Activated T-helper 9 cell treated with anti-CD3 and anti-CD28 coated beads, Interleukin-2, amount 50 U/mL, for 16 hours (primary cell): ENCODE measurements around the gene GRID1.

ENCODE experiments used
- DNase-seq: peaks from one replicate; pipeline ENCODE4 v3.0.0-alpha.2; 2020; ENCODE audit warnings: low read depth

GRID1 gene

DNA sequence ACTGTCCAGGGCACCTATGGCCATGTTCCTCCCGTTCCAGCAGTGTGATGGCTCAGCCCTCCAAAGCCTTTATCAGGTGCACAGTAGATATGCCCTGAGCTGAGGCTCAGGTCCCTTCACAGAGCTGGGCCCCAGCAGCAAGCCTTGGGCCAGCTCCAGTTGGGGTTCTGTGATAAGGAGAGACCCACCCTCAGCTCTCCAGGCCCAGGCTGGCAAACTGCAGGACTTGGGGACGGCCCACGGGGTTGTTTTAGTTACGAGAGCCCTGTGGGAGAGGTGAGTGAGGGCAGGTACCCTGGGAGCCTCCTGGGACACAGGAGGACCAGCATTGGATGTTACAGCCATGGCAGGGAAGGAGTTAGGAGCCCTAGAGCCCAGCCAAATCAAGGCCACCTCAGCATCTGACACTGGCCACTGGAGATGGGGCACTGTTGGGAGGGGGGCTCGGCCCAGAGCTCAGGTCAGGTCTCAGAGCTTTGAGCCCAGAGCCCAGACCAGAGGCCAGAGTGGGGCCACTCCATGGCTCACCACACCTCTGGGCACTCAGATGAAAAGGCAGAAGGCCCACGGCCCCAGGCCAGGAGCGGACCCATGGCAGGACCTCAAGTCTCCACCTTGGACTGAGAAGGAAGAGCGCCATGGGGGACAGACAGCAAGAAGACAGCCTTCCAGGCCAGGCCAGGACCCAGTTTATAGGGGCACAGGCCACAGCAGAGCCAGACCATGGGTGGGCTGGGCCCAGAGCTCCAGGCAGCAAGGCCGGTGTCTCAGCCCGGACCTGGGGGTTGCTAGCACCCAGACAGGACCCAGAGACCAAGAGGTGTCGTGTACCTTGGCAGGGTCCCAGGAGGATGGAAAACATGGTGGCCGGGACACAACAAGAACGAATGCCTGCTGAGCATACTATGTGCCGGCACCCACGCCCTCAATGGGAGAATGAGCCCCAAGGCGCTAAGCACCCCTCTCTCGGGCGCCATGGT, 12.8 kb downstream of the GRID1 start:
- DNase-seq: no peak

DNA sequence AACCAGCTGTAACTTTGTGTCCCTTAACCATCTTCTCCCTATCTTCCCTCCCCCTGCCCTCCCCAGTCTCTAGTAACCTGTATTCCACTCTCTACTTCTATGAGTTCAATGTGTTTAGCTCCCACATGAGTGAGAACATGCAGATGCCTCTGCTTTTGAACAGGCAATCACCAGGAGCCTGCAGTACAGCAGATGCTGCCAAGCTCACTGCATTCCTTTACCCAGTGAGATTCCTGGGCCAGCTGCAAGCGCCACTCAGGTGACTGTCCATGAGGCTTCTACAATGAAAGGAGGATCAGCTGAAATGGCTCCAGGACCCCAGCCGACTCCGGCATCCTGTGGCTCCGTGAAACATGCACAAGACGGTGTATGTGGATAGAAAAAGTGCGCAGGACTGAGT, 15.7 kb downstream of the GRID1 start:
- DNase-seq: no peak

DNA sequence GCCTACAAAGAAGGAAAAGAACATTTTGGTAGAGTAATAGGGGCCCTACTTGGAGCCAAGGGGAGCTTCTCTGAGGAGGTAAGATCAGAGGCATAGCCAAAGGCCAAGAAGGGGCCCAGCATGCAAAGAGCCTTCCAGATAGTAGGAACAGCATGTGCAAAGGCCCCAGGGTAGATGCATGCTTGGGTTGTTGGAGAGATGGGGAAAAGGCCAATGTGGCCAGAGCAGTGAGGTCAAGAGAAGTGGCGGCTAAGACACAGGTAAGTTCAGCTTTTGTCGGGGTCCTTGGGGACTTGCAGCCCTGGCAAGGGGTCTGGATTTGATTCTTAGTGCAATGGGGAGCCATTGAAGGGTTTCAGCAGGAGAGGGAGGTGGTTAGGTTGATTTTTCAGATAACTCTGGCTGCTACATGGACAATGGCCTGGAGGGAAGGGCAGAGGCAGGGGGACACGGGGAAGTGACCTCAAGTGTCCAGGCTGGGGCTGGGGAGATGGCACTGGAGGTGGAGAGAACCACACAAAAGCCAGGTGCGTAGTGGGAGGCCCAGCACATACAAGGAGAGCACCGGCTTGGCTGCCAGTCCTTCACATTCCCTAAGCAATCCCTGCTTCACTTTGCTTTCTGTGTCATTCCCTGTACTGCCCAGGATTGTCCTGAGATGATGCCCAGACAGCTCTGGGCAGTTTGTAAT, 16.5 kb downstream of the GRID1 start:
- DNase-seq: no peak

DNA sequence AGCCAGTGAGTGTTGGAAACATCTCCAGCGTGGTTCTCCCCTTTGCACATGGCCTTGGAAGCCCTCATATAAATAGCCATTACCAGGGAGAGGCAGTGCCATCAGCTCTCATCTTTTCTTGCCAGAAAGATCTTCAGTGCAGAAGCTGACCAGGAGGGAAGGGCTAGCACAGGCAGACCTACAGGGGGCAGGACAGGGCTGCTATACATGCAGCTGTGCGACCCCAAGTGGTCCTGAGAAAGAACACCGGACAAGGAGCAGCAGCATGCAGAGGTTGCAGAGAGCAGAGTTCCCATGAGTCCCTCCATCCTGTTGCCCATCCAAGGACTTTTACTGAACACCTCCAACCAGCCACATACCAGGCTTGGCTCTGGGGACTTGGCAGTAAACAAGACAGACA, 17.1 kb downstream of the GRID1 start:
- no peak for DNase-seq

GRCh38 chr10:86348321-86349210, 18.0 kb downstream of the GRID1 start:
- no peak for DNase-seq

- DNase-seq: no peak
These were observed 18.7 kb downstream of the GRID1 start for GRCh38 chr10:86347856-86348255.

- no peak for DNase-seq
These were observed 19.6 kb downstream of the GRID1 start for GRCh38 chr10:86346799-86347665.

DNA sequence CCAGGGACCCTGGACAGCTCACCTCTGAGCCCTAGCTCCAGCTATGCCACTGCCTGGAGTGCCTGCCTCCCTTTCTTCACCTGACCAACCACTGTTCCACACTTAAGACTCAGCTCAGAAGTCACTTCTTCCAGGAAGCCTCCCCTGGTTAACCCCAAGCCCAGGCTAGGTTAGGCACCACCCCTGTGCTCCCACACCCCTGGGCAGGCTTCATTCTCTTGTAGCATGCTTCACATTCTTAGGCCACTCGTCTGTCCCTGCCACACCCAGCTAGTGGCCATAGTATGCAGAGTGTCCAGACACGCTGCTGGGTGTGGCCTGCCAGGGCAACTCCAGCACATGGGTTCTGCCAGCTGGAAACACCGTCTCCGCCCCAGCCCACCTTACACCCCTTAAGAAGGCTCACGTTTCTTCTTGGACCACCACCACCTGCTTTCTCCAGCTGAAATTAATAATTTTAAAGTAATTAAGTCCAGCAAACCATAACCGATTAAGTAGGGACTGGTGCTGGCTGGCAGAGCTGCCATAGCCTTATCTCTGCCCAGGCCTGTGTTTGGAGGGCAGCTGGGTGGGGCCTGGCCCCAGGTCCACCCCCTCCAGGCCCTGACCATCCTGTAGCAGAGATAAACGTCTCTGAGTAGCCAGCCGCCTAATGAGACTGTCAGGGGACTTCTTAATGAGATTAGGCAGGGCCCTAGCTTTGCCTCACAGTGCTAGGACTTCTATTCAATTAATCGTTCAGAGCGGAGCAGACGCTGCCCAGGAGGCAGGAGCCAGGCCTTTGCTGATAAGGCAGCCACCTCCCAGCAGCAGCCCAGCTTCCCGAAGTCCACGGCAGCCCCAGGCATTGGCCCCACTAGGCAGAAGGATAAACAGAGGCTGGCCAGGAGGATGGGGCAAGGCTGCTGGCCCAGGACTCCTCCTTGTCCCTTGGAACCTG, 20.5 kb downstream of the GRID1 start:
- no peak for DNase-seq

DNA sequence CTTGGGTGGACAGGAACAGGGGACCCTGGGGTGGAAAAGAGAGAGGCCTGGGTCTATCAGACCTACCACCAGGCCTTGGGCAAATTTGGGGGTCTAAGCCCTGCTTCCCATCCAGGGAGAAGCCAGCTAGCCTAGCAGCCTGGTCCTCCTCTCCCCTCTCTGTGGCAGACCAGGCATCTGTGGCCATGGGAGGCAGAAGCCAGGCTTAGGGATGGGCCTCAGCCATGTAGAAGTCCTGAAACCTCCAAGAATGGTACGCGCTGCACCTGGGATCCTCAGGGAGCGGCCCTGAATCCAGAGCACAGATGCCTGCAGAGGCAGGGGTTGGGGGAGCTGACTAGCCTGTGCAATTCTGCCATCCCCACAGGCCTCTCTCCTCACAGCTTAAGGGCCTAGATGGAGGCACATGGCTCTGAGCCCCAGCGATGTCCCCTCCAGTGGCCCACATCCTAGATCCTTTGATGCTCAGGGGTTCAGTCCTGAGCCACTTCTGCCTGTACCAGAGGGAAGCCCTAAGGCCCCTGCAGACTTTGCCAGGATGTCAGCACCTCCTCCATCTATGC, 21.2 kb downstream of the GRID1 start:
- DNase-seq: no peak

DNA sequence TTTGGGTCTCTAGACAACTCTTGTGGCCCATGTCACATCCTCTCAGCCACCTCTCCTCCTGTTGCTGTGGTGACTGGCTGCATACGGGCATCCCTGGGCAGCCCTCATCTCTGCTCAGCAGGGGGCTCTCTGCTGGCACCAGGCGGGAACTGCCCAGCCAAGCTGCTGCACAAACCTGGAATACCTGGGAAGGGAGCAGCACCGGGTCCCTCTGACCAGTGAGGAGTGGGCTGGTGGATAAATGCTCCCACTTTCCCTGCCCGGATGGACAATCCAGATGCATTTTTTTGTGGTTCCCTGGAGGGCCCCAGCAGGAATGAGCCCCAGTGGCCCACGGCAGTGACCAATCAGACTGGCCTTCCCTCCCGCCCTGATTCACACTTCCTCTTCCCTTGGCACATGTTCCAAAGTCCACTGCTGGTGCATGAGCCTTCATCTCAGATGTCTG, 21.9 kb downstream of the GRID1 start:
- DNase-seq: no peak

- DNase-seq: no peak
These were observed 22.3 kb downstream of the GRID1 start for GRCh38 chr10:86344281-86344680.

GRCh38 chr10:86343761-86344160, 22.8 kb downstream of the GRID1 start:
- no peak for DNase-seq

- DNase-seq: no peak
These were observed 24.3 kb downstream of the GRID1 start for GRCh38 chr10:86342111-86342863.

DNA sequence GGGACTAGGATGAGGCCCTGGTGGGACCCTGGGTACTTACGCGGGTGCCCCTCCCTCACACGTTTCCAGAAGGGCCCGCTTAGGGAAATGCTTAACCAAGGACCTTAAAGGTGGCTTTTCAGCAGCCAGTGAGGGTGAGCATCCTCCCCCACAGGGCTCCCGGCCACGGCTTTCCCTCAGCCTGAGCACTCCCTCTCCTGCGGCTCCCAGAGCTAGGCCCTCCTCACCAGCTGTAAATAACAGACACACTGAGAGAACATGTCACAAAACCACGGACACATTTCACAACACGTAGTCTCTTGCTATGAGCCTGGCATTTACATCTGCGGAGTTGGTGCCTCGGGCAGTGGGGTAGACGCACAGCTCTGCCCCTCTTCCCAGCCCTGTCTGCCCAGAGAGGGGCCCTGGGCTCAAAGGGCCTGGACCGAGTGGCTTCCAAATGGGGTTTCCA, 25.2 kb downstream of the GRID1 start:
- DNase-seq: no peak

- DNase-seq: no peak
These were observed 25.7 kb downstream of the GRID1 start for GRCh38 chr10:86340991-86341260.

- DNase-seq: no peak
These were observed 26.2 kb downstream of the GRID1 start for GRCh38 chr10:86340176-86340990.

DNA sequence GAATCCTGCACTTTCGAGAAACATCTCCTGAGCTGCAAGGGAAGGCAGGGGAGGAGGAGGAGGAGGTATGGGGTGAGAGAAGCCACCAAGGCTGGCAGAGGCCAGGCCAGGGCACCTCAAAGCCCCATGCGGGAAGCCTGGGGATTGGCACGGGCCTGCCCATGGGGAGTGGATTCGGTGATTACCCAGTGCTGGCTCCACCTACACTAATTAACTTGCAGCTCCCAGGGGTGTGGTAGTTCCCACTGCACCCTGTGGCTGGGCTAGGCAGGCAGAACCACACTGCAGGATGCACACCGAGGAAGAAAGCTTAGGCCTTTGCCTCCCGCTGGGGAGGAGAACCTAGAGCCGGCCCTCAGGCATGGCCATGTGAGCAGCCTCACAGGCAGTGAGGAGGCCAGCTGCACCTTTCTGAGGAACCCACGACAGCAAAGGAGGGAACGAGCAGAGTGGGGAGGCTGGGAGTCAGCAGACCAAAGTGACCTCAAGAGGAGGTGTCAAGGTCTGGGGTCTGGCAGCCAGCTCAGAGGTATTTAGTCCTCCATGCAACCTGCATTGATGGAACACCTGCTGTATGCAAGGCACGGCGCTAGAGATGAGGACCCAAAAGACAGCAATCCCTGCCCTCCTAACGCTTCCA, 27.2 kb downstream of the GRID1 start:
- DNase-seq: no peak

GRCh38 chr10:86337121-86337601, 29.4 kb downstream of the GRID1 start:
- DNase-seq: no peak
